Epithelial cell of prostate (primary cell): ENCODE data around the gene CD27.
"Not testable (repeated sequence)": the region's sequence is repeated elsewhere in the genome, so short reads cannot be mapped to it uniquely, and the experiment has no call there.

Experiments used
- DNase-seq: peaks from one replicate; pipeline ENCODE4 v3.0.0-alpha.2; 2011; ENCODE audit warnings: low read depth, low spot score
- H3K27ac ChIP-seq: fragments of 450-650 bp; 2 replicates; pipeline ENCODE4 v1.5.1; 2017; ENCODE audit warnings: mild to moderate bottlenecking

The CD27 gene

DNA sequence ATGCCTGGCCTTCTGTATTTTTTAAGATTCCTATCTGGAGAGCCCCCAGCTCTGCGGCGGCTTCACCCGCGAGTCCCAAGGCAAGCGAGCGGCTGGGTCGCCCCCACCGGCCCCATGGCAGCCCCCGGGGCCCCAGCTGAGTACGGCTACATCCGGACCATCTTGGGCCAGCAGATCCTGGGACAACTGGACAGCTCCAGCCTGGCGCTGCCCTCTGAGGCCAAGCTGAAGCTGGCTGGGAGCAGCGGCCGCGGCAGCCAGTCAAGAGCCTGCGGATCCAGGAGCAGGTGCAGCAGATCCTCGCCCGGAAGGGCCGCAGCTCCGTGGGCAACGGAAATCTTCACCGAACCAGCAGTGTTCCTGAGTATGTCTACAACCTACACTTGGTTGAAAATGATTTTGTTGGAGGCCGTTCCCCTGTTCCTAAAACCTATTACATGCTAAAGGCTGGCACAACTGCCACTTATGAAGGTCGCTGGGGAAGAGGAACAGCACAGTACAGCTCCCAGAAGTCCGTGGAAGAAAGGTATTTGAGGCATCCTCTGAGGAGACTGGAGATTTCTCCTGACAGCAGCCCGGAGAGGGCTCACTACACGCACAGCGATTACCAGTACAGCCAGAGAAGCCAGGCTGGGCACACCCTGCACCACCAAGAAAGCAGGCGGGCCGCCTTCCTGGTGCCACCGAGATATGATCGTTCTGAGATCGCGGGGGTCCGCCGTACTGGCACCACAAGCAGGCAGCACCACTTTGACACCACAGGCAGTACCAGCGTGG, 33.0 kb downstream of the CD27 start:
- DNase-seq: not testable (repeated sequence)

DNA sequence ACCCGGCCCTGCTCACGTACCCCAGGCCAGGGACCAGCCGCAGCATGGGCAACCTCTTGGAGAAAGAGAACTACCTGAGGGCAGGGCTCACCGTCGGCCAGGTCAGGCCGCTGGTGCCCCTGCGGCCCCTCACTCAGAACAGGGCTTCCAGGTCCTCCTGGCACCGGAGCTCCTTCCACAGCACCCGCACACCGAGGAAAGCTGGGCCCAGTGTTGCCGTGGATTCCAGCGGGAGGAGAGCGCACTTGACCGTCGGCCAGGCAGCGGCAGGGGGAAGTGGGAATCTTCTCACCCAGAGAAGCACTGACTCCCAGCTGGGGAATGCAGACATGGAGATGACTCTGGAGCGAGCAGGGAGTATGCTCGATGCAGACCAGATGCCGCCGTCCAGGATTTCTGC, 33.7 kb downstream of the CD27 start:
- H3K27ac ChIP-seq: no peak overlapping the region
- no peak for DNase-seq

More for the DNA sequence above, 33.0 kb downstream of the CD27 start:
- not testable (repeated sequence) for H3K27ac ChIP-seq

DNA sequence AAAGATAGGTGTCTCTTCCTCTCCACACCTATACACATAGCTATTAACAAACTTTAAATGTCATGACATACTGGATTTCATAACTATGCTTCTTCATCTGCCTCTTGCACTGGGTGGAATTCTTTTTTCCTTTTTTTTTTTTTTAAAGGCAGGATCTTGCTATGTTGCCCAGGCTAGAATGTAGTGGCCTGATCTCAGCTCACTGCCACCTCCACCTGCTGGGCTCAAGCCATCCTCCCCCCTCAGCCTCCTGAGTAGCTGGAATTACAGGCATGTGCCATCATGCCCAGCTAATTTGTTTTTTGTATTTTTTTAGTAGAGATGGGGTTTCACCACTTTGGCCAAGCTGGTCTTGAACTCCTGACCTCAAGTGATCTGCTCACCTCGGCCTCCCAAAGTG, 43.5 kb downstream of the CD27 start:
- H3K27ac ChIP-seq: no peak overlapping the region
- no peak for DNase-seq

DNA sequence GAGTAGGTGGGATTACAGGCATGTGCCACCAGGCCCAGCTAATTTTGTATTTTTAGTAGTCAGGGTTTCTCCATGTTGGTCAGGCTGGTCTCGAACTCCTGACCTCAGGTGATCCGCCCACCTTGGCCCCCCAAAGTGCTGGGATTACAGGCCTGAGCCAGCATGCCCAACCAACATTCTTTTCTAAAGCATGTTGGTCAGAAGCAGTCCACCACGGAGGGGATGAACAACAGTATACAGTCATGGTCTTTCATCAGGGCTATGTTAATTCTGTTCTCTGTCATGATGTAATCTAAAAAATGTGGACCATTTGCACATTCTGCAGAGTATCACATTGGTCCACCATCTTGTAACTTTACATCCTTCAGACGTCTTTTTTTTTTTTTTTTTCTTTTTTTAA, 44.7 kb downstream of the CD27 start:
- no peak for DNase-seq
- no peak overlapping the region for H3K27ac ChIP-seq

DNA sequence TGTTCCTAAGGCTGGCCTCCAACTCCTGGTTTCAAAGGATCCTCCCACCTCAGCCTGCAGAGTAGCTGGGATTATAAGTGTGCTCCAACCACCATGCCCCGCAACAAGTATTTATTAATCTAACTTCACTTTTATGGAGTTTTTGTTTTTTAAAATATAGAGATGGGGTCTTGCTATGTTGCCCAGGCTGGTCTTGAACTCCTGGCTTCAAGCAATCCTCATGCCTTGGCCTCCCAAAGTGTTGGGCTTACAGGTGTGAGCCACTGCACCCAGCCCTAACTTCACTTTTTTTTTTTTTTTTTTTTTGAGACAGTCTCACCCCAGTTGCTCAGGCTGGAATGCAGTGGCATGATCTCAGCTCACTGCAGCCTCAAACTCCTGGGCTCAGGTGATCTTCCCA, 45.9 kb downstream of the CD27 start:
- not testable (repeated sequence) for DNase-seq, H3K27ac ChIP-seq

DNA sequence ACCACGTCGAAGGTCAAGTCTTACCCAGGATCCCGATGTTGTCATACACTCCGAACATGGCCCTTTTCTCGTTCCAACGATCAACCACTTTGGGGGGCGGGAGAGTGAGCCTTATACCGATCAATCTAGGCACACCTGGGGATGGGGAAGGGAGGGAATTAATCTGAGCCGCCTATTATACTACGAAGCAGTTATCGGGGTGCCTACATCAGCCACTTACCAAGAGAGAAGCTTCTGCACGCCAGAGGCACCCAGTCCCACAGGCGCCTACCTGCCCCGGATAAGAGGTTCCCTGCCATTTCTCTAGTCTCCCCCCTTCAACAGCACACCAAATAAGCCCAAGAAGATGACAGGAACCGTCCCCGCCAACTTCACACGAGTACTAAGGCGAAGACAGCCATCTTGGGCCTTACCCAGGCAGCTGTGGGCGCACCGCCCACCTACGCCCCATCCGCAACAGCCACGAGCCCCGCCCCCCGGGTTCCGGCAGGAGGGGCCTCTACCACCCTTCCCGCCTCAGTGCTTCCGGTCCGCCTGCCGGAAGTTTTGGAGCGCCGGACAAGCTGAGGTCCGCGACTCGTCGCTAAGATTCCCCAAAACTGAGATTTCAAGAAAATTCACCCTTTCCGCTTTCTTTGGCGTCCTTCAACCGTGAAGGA, 48.2 kb downstream of the CD27 start, which contains the start of gene MRPL51:
MRPL51 (minus strand) TSS at position 425 of the 659 bp plus-strand sequence; CDS start at position 299, 126 bp downstream.
- peak within 1 kb of the TSS; percentile 94 for H3K27ac ChIP-seq
- DNase-seq: peak; percentile 73

DNA sequence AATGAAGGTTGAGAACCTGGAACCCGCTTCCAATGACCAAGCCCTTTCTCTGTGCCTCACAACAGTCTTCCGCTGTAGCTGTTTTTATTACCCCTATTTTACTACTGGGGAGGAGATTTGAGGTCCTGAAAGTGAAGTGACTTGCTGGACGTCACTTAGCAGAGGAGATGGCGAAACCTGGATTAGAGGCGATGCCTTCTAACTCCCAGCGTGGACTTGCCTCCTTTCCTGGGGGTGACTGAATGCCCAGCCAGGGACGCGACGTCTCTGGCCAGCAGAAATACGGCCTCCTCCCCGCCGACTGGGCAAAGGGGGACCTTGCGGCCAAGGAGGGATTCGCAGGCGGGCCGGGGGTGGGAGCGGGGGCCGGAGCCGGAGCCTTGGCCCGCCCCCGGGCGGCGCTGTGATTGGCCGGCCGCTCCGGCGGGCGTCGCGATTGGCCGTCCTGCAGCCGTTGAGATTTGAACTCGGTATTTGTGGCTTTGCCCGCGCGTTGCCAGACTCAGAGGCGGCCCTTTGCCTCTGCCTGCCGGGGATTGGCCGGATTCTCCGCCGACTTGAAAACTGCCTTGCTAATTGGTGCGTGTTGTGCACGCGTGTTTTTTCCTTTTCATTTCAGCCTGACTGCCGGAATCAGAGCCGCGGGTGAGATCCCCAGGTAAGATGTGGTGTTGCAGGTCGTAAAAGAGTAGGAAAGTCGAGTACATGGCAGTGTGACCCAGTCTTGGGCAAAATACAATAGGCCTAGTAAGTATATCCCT, 48.9 kb downstream of the CD27 start, which contains the start of gene NCAPD2:
NCAPD2 (plus strand) TSS at position 606 of the 761 bp plus-strand sequence. CDS start 997 bp downstream, outside the sequence.
- peak; percentile 70 for DNase-seq
- H3K27ac ChIP-seq: peak within 1 kb of the TSS; percentile 94

DNA sequence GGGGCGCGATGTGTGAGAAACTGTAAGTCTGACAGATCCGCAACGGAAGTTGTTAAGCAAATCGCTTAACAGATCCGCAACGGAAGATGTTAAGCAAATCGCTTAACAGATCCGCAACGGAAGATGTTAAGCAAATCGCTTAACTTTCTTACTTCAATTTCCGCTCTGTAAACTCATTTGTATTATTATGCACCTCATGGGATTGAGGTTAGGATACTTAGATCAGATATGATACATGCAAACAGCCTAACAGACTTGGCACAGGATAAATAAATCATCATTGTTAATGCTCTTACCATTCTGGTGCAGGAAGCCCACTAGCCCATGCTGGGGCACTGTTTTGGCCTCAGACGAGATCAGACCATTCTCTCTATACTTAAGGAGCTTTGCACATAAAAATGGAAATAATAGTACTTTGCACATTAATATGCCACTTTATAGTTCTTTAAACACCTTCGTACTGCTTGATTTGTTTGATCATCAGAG, 49.5 kb downstream of the CD27 start:
- DNase-seq: no peak

DNA sequence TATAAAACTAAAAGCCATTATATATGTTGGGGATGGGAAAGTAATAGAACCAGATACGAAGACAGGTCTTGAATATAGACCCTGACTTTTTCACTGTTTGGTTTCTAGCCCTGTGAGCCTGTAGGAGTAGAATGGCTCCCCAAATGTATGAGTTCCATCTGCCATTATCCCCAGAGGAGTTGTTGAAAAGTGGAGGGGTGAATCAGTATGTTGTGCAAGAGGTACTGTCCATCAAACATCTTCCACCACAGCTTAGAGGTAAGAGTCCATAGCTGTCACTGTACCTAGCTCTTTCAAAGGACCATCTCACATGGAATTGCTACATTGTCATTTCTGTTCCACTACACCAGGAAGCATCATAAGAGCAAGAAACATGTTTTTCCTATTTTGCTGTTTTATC, 50.2 kb downstream of the CD27 start:
- no peak overlapping the region for H3K27ac ChIP-seq
- DNase-seq: no peak

More for the DNA sequence above, 49.5 kb downstream of the CD27 start:
- H3K27ac ChIP-seq: peak overlapping the region; percentile 94

DNA sequence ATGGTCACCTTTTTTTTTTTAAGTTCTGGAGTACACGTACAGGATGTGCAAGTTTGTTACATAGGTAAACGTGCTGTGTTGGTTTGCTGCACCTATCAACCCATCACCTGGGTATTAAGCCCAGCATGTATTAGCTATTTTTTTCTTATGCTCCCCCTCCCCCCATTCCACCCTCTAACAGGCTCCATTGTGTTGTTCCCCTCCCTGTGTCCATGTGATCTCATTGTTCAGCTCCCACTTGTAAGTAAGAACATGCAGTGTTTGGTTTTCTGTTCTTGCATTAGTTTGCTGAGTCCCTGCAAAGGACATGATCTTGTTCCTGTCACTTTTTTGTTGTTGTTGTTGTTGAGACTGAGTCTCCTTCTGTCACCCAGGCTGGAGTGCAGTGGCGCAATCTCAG, 52.5 kb downstream of the CD27 start:
- not testable (repeated sequence) for DNase-seq

DNA sequence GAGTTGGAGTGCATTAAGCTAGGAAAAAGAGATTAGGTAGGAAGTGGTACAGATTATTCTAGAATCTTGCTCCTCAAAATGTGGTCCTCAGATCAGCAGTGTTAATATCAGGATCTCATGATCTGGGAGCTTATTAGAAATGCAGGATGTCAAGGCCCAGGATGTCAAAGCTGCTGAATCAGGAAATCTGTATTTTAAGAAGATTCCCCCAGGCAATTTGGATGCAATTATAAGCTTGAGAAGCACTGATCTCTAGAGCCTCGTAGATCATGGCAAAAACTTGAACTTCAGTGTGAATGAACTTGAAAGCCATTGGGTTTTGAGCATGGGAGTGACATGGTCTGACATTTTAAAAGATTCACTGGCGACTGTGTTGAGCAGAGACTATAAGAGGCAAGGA, 55.7 kb downstream of the CD27 start:
- DNase-seq: no peak
- H3K27ac ChIP-seq: no peak overlapping the region

More for the DNA sequence above, 52.5 kb downstream of the CD27 start:
- H3K27ac ChIP-seq: not testable (repeated sequence)
